GM18505 (cell line): ENCODE measurements around the gene CDC40.

Experiments used
- ATAC-seq: cut with Tn5 transposase; IDR thresholded peaks from one replicate; pipeline ENCODE4 v1.9.1; 2021; ENCODE audit not compliant: unreplicated experiment
- POLR2A ChIP-seq: IDR thresholded peaks from 4 replicates; pipeline ENCODE4 v1.6.1; 2011; ENCODE audit warnings: borderline replicate concordance; ENCODE audit not compliant: insufficient read depth, insufficient read length; ENCODE audit errors: extremely low read depth

The CDC40 gene

DNA sequence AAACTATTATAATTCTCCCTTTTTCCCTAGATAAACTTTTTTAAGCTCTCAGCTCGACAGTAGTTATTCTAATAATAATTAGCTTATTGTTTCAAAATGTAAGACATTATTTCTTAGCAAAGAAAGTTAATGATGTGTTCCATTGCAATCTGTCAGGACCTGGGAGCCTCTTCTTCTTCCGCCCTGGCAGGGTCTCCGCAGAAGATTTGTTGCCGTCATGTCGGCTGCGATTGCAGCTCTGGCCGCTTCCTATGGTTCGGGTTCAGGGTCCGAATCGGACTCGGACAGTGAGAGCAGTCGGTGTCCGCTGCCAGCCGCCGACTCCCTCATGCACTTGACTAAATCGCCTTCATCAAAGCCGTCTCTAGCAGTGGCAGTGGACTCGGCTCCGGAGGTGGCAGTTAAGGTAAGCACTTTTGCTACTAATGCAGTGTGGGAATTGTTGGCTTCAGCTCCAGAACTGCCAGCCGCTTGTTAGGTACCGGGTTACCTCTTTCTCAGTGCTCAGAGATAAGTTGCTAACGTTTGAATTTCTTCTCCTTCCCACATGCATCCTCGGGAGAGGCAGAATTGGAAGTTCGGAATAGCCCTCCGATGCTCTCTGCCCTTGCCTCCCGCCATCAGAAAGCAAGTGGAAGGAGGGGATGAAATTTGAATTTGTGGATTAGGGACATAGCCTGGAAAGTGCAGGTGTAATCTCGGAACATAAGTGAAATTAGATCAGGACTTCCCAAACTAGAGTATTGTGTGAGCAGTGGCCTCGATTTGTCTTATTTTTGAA, at the start of gene CDC40:
Gene CDC40 (plus strand): TSS at position 200 of the 781 bp plus-strand sequence. CDS start 18 bp downstream, at position 218.
- peak; percentile 40 for ATAC-seq
- TF ChIP-seq POLR2A = peak; percentile 85

DNA sequence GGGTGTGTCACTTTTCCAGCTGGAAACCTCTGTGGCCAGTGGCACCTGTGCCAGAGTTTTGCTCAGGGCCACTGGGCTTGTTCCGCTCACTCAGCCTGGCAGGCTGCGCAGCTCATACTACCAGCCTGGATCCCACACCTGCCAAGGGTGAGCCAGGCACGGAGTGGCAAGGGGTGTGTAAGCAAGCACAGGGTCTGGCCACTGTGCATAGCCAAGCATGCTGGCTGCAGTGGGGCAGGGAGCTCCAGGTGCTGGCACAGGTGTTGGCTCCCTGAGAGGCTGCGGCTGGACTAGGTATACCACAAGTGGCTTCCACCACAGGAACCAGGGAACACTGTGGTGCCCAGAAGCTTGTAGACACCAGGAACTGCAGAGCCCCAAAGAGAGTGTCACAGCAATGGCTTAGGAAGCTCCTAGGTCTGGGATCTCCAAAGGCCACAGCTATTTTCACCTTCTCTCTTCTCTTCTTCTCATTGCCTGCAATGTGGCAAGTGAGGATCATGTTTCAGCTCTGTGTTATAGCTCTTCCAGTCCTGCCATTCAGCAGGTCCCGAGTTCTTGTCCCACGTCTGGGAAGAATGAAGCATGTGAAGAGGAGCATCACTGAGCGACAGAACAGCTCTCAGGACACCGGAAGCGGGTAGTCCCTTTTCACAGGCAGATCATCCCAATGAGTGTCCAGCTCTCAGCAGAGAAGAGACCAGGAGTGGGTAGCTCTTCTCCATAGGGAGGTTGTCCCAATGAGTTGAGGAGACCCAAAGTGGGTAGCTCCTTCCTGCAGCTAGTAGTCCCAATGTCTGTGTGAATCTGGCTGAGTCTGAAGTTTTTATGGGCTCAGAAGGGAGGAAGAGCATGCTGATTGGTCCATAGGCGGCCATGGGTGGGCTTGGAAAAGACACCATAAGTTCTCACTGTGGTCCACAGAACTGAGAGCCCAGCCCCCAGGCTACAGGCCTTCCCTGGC, 42.0 kb upstream of the CDC40 start:
- TF ChIP-seq POLR2A = no peak
- ATAC-seq = no peak

GRCh38 chr6:110139052-110139451, 41.2 kb upstream of the CDC40 start:
- ATAC-seq = no peak
- no peak for TF ChIP-seq POLR2A

GRCh38 chr6:110140650-110141049, 39.6 kb upstream of the CDC40 start:
- TF ChIP-seq POLR2A = no peak
- no peak for ATAC-seq

DNA sequence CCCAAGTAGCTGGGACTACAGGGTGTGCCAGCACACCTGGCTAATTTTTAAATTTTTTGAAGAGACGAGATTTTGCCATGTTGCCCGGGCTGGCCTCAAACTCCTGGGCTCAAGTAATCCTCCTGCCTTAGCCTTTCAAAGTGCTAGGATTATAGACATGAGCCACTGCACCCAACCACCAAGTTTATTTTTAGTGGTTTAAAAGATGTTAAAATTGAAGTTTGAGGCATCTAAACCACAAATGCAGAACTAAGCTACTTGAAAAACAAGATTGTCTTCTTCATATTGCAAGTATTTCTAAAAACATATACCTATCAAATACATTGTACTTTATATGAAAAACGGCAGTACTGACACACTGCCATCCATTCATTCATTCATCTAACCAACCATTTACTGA, 32.4 kb upstream of the CDC40 start:
- ATAC-seq = no peak
- TF ChIP-seq POLR2A = no peak

DNA sequence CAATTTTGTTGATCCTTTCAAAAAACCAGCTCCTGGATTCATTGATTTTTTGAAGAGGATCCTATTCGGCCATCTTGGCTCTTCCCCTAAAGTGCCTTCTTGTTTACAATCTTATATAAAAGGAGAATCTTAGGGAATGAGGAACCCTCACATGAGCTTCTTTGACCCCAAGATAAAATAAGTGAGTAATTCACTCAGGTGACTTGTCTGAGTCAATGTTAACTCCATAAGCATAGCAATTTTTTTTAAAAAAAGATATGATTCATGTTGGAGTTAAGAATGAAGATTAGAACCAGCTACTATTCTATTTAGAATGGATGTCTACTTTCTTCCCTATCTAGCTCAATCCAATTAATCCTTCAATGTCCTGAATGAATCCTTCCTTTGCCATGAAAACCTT, 21.7 kb upstream of the CDC40 start:
- no peak for ATAC-seq
- TF ChIP-seq POLR2A = no peak

GRCh38 chr6:110170081-110170480, 10.1 kb upstream of the CDC40 start:
- TF ChIP-seq POLR2A = no peak
- ATAC-seq = no peak

DNA sequence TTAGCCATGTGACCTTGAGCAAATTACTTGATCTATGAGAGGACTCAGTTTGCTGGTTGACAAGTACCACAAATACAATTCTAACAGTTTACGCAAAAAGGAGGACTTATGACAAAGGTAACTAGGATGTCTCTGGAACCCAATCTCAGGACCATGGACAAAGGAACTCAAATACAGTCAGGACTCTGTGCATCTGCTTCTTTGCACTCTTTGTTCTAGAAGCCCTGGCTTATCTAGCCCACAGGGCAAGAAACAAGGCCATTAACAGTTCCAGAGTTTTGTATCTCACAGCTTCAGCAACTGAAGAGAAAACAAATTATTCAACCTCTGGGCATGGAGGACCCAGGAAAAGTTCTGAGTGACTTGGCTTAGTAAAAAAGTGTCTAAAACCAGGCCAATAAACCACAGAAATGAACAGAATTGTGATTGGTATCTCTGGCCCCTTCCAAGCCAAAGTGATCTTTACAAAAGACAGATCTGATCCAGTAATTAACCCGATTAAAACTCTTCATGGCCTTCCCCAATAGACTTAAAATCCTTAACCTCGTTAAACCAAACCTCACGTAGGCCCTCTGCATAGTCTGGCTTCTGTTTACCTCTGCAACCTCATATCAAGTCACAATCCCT, 6.6 kb upstream of the CDC40 start:
- TF ChIP-seq POLR2A = no peak
- ATAC-seq = no peak

DNA sequence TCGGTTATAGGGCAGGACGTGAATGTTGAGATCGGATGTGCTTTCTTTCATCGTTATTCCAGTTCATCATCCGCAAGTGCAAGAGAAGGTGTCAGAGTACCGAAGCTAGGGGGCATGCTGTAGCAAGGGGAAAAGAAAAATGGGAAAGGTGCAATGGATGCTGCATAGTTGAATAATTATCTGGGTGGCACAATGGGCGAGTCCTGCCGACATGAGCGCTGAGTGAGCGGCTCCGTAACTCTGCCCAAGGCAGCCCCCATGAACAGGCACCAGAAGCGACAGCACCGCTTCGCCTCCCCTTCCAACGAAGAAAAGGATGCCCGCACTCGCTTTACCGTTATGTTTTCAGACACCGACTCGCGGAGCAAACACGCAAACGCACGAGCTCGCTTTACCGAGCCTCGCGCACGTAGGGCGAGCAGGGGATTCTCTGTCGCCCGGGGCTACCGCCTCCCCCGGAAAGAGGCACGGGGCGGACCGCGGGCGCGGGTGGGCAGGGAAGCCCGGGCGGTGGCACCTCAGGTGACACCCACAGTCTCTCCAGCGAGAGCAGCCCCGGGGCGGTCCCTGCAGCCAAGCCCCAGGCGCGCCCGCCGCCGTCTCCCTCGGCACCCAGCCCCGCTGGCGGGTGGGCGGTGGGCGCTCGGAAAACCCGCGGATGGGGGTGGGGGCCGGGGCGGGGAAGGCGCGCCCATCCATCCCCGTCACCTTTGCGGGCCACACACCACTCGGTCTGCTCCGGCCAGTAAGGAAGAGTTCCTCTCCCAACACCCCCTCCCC, 1.4 kb upstream of the CDC40 start:
- ATAC-seq = peak; percentile 23
- TF ChIP-seq POLR2A = no peak

DNA sequence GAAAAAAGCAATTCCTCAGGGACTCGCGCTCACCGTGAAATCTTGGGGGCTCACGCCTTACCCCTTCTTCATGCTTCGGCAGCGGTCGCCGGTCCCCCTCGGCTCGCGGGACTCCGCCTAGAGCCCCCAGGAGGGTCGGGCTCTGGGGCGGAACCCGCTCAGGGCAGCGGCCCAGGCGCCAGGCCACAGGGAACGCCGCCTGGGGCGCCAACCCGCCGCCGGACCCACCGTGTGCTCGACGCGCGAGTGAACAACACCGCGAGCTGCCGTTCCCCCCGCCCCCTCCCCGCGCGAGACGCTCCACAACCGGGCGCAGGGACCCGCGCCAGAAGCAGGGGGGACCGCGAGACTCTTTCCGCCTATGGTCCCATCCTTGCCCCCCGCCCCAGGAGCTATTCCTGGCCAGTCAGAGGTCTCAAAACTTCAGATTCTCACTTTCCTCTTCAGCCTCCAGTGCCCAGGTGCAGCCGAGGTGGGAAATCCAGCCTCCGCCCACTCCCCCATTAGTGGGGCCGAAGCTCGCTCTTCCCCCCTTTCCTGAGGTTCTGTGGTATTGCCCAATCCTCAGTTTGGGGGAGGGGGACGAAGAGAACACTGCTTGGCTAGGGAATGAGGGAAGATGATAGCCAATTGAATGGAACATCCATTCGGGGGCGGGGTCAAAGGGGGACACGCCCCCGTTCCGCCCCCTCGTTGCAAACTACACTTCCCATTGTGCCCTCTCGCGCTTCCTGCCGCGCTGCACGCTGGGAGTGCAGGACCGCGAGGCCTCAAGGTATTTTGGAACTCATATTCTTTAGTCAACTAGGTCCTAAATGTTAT, 610 bp upstream of the CDC40 start, which contains the start of gene WASF1:
Gene WASF1 (minus strand): TSS at position 265 of the 822 bp plus-strand sequence. CDS start 52,069 bp downstream, outside the sequence.
- ATAC-seq = peak; percentile 78
- peak; percentile 19 for TF ChIP-seq POLR2A

- no peak for TF ChIP-seq POLR2A
- no peak for ATAC-seq
Measured at GRCh38 chr6:110181131-110182030, 1.2 kb downstream of the CDC40 start.
